ENCODE data around the gene TJAP1. TPM values are rescaled to one million over a fixed set of nuclear protein-coding genes. Genes with fewer than 3 reads are reported as not detected.

The TJAP1 gene
- total and polyA plus RNA-seq, 2 of the 8 experiments (the other 6 are each of a cell fraction or from before 2014, with no cell fraction given): 30.7 to 40.4 TPM

DNA sequence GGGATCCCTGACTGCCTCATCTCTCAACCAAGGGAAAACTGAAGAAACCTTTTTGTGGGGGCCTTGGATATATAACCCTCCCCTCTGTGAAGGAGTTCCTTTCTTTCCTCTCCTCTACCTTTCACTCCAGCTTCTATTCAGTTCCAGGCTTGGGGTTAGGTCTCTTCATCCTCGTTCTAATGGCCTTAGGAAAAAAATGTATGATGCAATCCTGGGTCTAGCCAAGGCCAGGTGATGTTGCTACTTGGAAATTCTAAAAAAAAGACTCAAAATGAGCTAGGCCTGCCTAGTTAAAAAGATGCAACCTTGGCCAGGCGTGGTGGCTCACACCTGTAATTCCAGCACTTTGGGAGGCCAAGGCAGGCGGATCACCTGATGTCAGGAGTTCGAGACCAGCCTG is 42.4 kb upstream of the TJAP1 start:
- H3K79me1 ChIP-seq (ENCODE audit: low read depth, low read length): no peaks in the 10 kb centered on the region; the same call in 1 of the 2 replicates
- no peak overlapping the region for H3K56ac ChIP-seq (replicated peaks; ENCODE audit: insufficient read length, low read depth, low read length)
- H3K4ac ChIP-seq (replicated peaks; ENCODE audit: insufficient read length, low read depth, low read length): no peak overlapping the region
- no peak overlapping the region for H4K8ac ChIP-seq (ENCODE audit: extremely low read depth, insufficient read depth, low read length)
- ChIA-PET CTCF (ENCODE audit: partially characterized antibody) (interaction anchor here (0.9 to 6.7 kb wide), 9 partner anchors 20 to 1203 kb away, joined by 3 to 46 read pairs (median 4); partner anchors contain the start of gene DLK2), POLR2A (ENCODE audit: partially characterized antibody) (interaction anchor here (1.2 to 2.8 kb wide), 5 partner anchors 8 to 261 kb away, joined by 3 to 11 read pairs (median 4); partner anchors contain the start of gene ABCC10)
- H3K23me2 ChIP-seq (ENCODE audit: low read depth, low read length): no peaks in the 10 kb centered on the region
- H2BK120ac ChIP-seq (replicated peaks; ENCODE audit: low read depth, low read length): no peak overlapping the region
- H4K20me1 ChIP-seq (replicated peaks in 1 of 2; ENCODE audit: control insufficient read depth in 1 of 2, insufficient read depth in 2 of 2, low read length in 2 of 2): peaks cover 0 to 2% of the 10 kb centered on the region in 2 experiments
- H3K9ac ChIP-seq (replicated peaks in 1 of 4; ENCODE audit: extremely low read depth in 1 of 4, low read depth in 3 of 4, low read length in 3 of 4): no peak overlapping the region
- no peak overlapping the region for H3K18ac ChIP-seq (ENCODE audit: extremely low read depth, low read length)
- H4K91ac ChIP-seq (replicated peaks; ENCODE audit: insufficient read length, low read length): no peak overlapping the region
- H3K27ac ChIP-seq (ENCODE audit: low read depth, low read length): no peak overlapping the region
- H3K9me3 ChIP-seq (ENCODE audit: insufficient read depth in 2 of 2, low read depth in 1 of 2, low read length in 1 of 2): no peaks in the 10 kb centered on the region
- H4K5ac ChIP-seq (ENCODE audit: insufficient read length, low read depth, low read length): no peak overlapping the region
- H3K4me3 ChIP-seq (ENCODE audit: extremely low read depth in 1 of 4, insufficient read depth in 2 of 4, low read depth in 3 of 4, low read length in 4 of 4): no peak overlapping the region
- H2BK5ac ChIP-seq (ENCODE audit: low read depth, low read length): no peak overlapping the region
- H2AFZ ChIP-seq (ENCODE audit: low read length): no peak overlapping the region
- H2BK20ac ChIP-seq (ENCODE audit: low read length): no peak overlapping the region
- no peak for DNase-seq (ENCODE audit: low read depth in 1 of 2, low spot score in 2 of 2)
- no peaks in the 10 kb centered on the region for H3K79me2 ChIP-seq (ENCODE audit: control insufficient read depth in 1 of 2, insufficient read depth in 2 of 2, low read length in 2 of 2)
- 93% methylated on average over 4 of the region's 4 CpGs; no CpG with 5 or more reads in 1 of the 2 experiments for WGBS, 2 experiments (ENCODE audit: extremely low coverage in 1 of 2, insufficient coverage in 1 of 2, insufficient read length in 1 of 2, insufficient replicate concordance in 2 of 2, low coverage in 1 of 2, low lambda C conversion rate in 2 of 2, missing lambda C conversion rate in 1 of 2)
- no peak for FAIRE-seq
- H2BK15ac ChIP-seq (ENCODE audit: low read length): no peak overlapping the region
- no peak overlapping the region for H3K23ac ChIP-seq (ENCODE audit: insufficient read length)
- H3K4me1 ChIP-seq (replicated peaks in 1 of 4; ENCODE audit: control insufficient read depth in 3 of 4, insufficient read depth in 4 of 4, low read length in 3 of 4): no peaks in the 10 kb centered on the region; a peak in 2 of 7 replicates
- H3K4me2 ChIP-seq (ENCODE audit: insufficient read depth in 1 of 2, low read depth in 2 of 2, low read length in 2 of 2): no peak overlapping the region
- peaks cover 0 to 18% (median 2%) of the 10 kb centered on the region in 4 experiments; a peak in 5 of 8 replicates for H3K36me3 ChIP-seq (ENCODE audit: control insufficient read depth in 2 of 4, insufficient read depth in 4 of 4, low read length in 3 of 4)
- no peaks in the 10 kb centered on the region for H3K27me3 ChIP-seq (replicated peaks in 1 of 4; ENCODE audit: control insufficient read depth in 3 of 4, extremely low read depth in 1 of 4, insufficient read depth in 3 of 4, low read length in 3 of 4)
- no peak overlapping the region for H3K14ac ChIP-seq (ENCODE audit: insufficient read length)
- no peak overlapping the region for H2AK5ac ChIP-seq (ENCODE audit: low read depth, low read length)
- no peak overlapping the region for H2BK12ac ChIP-seq (ENCODE audit: low read depth, low read length)
- TF ChIP-seq, protein P1, sequence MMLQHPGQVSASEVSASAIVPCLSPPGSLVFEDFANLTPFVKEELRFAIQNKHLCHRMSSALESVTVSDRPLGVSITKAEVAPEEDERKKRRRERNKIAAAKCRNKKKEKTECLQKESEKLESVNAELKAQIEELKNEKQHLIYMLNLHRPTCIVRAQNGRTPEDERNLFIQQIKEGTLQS (IDR thresholded peaks at IDR 0.05; ENCODE audit: insufficient read depth, low read depth, low read length): no peak
- no peak for TF ChIP-seq CHD2 (IDR thresholded peaks at IDR 0.05; ENCODE audit: low read length)

Data from H1 (cell line).